Eye (tissue), 1 donor: ENCODE measurements around the gene KRTAP5-2.
"Not testable (repeated sequence)": the region's sequence is repeated elsewhere in the genome, so short reads cannot be mapped to it uniquely, and the experiment has no call there.

Experiments used
- DNase-seq: peaks from one replicate; pipeline ENCODE4 v3.0.0-alpha.2; 2015

The KRTAP5-2 gene

DNA sequence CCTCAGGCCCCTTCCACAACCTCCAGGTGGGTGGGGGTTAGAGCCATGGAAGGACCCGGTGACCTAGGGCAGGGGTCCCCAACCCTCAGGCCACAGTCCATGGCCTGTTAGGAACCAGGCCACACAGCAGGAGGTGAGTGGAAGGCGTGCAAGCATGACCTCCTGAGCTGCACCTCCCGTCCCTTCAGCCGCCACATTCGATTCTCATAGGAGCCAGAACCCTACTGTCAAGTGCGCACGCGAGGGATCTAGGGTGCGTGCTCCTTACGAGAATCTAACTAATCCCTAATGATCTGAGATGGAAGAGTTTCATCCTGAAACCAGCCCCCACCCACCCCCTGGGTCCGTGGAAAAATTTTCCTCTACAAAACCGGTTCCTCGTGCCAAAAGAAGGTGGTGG lies 27.4 kb upstream of the KRTAP5-2 start:
- DNase-seq: no peak

DNA sequence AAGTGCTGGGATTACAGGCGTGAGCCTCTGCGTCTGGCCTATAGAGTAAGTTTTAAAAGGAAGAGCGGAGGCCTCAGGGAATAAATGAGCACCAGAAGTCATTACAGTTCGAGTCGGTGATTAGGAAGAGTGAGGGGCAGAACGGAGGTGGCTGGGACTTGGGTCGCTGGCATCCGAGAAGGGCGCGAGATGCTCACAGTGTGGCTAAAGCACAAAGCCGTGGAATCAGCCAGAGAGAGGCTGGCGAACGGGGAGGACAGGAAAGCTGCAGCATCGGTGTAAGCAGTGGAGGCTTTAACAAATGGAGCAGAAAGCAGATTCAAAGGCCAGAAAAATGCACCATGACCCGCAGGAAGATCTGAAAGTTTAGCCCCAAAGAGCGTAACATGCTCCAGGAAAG lies 26.5 kb upstream of the KRTAP5-2 start:
- no peak for DNase-seq

DNA sequence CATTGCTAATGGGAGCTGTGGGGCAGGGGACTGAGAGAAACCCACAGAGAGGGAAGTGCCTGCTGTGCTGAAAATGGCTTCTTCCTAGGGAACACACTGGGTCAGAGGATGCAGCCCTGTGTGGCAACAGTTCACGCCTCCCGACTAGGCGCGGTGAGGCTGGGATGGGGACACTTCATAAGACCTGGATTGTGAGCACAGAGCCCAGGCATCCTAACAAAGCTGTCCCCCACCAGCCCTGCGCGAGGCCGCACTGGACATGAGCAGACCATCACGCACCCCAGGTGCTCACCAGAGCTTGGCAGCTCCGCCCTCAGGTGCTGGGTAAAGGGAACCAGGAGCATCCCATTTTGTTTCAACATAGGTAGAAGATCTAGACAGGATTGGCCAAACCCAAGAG lies 25.6 kb upstream of the KRTAP5-2 start:
- DNase-seq: no peak

DNA sequence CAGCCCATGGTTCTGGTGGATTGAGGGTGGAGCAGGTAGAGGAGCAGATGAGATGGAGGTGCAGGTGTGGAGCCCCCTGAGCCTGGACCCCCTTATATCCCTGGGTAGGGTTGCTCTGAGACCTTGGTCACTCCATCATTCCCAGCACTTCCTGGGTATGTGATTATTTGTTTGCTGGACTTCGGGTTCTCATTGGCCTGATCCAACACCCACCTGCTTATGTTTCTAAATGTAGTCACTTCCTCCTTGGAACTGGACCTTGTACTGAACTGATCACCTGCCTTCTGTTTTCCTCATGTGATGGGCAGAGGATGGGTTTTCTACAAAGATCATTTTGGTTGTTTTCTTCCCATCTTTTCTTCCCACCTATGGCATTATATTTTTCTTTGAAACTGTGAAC lies 24.0 kb upstream of the KRTAP5-2 start, which contains the start of gene KRTAP5-4:
TSS of gene KRTAP5-4 (minus strand) at position 53 of the 400 bp plus-strand sequence. CDS start at position 8, 45 bp downstream.
- DNase-seq: no peak

DNA sequence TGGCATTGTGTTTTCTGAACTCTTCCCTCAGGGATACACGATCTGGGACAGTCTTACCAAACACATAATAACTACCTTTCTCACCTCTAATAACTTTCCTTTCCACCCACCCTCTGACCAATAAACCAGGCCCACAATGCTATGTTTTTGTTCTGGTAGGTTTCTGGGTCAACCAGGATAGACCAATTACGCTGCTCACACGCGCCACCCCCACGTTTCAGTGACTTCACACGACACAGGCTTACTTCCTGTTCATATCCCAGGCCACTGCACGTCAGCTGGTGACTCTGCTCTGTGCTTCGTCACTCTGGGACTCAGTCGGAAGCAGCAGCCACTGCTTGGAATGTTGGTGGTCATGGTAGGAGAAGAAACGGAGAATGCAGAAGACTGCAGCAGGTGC lies 21.4 kb upstream of the KRTAP5-2 start:
- DNase-seq: no peak

DNA sequence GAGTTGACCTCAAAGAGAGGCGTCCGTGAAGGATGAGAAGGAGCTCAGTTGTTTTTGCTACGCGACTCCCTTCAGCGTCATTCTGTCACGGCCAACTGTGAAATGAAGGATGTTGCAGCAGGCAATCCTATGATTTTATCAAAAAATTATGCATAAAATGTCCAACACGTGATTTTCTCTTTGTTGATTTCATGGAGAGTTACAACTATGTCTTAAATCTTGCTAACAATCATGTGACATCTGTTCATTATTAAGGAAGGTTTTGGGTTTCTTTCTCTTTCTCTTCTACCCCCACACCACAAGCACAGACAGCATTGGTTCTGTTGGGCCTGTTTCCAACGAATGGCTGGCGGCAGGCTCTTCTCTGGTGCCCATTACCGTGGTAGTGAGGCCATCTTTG lies 20.1 kb upstream of the KRTAP5-2 start:
- peak; percentile 20 for DNase-seq

DNA sequence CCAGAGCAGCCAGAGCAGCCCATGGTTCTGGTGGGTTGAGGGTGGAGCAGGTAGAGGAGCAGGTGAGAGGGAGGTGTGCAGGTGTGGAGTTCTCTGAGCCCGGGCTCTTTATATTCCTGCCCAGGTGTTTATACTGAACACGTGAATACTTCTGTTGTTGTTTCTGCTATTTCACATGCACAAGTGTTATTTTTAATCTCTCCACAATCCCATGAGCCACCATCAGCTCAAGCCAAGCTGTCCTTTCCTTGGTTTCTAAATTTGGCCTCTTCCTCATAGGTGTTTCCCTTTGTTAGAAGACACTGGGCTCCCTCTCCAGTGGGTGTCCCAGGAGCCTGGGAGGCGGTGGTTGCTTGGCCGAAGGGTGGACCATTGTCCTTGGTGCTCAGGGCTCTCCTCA lies 10.3 kb upstream of the KRTAP5-2 start, which contains the start of gene KRTAP5-3:
TSS of gene KRTAP5-3 (minus strand) at position 101 of the 400 bp plus-strand sequence. CDS start at position 23, 78 bp downstream.
- no peak for DNase-seq

DNA sequence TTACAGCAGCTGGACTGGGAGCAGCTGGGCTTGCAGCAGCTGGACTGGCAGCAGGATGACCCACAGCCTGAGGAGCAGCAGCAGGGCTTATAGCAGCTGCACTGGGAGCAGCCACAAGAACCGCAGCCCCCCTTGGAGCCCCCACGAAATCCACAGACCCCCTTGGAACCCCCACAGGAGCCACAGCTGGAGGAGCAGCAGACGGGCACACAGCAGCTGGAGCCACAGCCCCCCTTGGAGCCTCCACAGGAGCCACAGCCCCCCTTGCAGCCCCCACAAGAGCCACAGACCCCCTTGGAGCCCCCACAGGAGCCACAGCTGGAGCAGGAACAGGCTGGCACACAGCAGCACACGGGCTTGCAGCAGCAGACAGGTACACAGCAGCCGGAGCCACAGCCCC lies 9.8 kb upstream of the KRTAP5-2 start:
- not testable (repeated sequence) for DNase-seq

DNA sequence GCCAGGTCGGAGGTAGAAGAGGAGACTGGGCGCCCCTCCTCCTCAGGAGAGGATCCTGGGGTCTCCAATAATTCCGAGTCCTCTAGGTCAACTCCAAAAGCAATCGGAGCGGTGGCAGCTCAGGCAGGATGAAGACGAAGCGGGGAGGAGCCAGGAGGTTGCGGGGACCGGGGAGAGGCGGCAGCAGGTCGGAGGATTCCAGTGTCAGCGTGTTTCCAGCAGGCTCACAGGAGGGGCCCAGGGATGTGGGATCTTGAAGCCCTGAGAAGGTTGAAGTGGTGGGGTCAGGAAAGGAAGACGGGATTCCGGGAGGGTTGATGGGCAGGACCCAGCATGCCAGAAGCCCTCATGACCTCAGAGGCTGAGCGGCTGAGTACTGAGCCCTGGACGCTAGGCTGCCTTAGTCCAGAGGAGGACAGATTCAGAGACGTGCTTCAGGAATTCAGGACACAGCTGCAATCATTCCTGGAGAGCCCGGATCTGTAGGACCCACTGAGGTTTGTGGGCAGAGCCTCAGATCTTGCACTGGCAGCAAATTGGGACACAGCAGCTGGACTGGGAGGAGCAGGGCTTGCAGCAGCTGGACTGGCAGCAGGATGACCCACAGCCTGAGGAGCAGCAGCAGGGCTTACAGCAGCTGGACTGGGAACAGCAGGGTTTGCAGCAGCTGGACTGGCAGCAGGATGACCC lies 9.2 kb upstream of the KRTAP5-2 start:
- peak; percentile 49 for DNase-seq

DNA sequence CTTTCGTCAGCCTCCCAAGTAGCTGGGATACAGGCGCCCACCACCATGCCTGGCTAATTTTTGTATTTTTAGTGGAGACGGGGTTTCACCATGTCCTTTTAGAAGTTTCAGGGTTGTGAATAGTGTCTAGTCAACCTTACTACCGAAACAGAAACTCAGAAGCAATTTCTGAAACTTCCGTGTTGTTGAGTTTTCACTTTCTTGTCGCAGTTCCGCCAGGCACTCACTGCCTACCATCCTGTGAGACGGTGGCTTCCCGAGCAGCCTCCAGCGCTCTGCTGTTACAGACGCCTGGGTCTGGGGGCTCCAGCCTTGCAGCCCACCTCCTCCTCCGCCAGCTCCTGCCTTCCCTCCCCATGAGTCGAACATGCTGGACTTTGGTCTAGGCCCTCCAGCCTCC lies 7.8 kb upstream of the KRTAP5-2 start:
- DNase-seq: not testable (repeated sequence)

DNA sequence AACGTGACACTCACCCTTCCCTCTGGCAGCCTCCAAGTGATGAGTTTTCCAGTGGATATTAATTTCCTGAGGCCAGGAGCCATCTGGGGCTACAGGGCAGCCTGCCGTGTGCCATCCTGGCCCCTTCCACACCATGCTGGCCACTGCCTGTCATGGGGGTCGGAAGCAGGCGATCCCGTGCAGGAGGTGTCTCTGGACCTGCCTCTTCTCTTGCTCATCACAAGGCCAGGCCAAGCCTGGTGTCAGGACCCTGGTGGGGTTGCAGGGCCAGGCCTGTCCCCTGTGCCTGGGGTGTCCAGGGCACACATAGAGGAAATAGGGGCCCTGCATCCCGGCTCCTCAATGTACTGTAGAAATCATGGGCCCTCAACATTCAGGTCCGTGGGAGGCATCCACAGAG lies 6.6 kb upstream of the KRTAP5-2 start:
- no peak for DNase-seq

DNA sequence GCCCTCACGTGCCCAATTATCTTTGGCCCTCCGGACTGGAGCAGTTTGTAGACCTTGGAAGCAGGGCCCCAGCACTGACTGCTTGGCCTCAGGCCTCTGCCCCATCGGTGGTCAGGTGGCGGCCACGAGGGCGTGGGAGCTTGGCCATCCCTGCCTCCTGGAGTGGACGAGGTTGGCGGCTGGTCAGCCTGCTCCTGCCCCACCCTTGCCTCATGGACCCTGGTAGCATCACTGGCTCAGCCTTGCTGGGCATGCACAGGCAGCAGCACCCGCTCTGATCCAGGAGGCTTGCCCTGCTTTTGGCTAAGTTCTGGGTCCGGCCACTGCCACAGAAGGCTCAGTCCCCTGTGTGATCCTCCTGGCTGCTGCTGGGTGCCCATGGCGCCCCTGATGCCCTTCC lies 6.1 kb upstream of the KRTAP5-2 start:
- DNase-seq: no peak

DNA sequence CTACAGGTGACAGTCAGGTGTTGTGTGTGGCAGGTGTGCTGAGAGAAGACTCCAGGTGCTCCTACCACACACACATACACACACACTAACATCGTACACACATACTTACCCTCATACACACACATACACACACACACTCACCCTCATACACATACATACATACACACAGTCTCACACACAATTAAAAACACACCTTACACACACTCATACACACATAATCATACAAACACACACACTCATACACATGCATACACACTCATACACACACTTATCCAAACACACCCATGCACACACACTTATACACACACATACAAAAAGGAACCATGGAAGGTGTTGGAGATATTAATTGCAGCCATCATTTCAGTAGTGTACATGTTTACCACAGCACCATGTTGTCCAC lies 5.5 kb upstream of the KRTAP5-2 start:
- no peak for DNase-seq

DNA sequence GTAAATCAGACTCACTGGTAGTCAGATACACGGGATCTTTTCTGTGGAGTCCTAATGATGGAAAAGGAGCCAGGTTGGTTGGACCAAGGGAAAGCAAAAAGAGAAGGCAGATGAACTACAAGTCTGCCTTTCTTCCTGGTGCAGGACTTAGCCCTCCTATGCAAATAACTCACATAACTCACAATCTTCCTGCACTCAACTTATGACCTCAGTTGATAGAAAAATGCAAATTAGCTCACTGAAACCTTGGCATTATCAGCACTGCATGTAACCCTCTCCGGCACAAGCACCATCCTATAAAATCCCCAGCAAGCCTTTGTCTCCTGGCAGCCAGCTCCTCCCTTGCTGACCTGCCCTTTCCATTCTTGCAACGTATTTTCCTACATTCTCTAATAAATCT lies 3.6 kb upstream of the KRTAP5-2 start:
- DNase-seq: not testable (repeated sequence)

DNA sequence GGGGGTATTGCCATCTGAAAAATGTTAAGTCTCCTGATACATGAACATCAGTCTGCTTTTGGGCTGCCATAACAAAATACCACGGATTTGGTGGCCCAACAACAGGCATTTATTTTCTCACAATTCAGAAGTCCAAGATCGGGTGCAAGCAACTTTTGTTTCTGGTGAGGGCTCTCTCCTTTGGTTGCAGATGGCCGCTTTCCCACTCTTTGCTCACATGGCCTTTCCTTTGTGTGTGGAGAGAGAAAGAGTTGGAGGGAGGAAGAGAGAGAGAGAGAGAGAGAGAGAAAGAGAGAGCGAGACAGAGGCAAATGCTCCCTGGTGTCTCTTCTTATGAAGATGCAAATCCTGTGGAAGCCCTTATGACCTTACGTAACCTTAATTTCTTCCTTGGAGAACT lies 2.5 kb upstream of the KRTAP5-2 start:
- no peak for DNase-seq

DNA sequence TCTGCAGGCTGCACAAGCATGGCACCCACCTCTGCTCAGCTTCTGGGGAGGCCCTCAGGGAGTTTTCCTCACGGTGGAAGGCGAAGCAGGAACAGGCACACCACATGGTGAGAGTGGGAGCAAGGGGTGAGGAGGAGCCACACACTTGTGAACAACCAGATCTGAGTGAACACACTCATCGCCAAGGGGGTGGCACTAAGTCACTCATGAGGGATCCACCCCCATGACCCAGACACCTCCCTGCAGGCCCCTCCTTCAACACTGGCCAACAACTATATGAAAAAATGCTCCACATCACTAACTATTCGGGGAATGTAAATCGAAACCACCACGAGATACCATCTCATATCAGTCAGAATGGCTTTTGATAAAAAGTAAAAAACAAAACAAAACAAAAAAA lies 722 bp upstream of the KRTAP5-2 start:
- no peak for DNase-seq

DNA sequence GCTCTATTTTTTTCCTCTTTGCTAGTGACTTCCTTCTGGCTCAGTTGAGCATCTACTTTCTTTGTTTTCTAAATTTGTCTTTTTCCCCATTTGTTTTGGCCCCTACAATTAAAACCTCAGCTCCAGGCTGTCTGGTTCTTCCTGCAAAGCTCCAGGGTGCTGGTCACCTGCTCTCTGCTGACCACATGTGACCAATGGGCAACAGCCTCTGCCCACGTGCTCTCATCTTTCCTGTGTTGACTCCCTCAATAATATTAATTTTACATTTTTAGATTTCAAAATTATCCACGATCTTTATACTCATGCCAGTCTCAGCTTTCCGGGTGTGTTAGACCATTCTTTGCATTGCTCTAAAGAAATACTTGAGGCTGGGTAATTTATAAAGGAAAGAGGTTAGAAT lies 312 bp upstream of the KRTAP5-2 start:
- DNase-seq: not testable (repeated sequence)

DNA sequence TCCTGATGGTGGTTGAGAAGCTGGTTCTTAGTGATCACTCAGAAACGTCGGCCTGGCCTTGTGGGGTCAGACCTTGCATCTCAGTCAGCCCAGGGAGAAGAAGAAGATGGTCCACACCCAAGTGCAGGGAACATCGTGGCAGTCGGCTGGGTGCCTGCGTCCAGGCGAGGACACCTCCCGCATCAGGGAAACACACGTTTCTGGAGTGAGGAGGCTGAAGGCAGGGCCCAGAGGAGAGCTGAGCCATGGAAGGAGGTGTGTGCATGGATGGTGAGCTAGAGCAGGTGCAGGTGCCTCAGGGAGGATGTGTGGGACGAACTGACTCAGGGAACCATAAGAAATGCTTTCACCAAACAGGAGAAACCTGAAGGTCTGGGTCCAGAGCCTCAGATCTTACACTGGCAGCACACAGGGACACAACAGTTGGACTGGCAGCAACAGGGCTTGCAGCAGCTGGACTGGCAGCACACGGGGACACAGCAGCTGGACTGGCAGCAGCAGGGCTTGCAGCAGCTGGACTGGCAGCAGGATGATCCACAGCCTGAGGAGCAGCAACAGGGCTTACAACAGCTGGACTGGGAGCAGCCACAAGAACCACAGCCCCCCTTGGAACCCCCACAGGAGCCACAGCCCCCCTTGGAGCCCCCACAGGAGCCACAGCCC lies 632 bp downstream of the KRTAP5-2 start:
- DNase-seq: no peak

DNA sequence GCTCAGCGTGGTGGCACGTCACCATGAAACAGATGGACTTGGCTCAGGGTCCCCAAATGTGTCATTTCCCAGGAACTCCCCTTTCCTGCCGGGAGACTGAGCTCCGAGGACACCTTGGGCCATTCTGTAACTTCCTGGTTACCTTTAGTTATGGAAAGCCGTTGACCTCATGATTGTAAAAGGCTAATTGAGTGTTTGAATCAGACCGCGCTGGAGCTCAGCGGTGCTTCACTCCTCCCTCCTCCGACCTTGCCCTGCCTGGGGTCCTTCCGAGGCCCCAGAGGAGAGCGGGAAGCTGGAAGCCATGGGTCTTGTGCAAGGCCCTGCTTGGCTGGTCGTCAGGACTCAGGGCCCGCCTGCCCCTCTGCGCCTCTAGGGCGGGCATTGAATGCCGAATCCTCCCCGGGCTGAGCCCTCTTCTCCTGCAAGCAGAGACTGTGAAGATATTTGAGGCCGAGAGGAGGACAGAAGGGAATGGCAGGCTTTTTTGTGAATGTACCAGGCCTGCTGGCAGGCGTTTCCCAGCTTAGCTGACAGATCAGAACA lies 1.4 kb downstream of the KRTAP5-2 start:
- DNase-seq: not testable (repeated sequence)

DNA sequence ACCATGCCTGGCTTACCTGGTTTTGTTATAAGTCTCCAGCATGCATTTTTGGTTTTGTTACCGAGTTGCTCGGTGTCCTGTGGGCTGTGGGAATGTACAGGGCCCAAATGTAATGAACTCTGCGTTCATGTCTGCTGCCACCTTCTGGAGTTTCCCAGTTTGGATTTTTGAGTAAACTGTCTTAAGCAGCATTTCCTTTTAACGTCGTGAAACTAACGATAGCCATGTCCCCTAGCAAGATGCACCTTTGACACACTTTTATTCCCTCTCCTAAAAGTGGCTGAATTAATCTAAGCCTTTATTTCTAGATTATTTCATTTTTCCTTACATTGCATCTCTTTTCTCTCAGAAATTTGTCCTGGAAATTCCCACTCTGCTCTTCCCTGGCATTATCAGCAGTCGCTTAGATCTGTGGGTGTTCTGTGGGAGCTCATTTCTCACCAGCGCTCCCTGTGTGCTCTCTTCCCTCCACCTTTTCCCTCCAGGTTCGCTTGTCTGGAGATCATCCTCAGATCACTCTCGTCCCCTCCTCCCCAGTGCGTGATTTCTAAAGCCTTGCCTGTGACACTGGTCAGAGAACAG lies 2.0 kb downstream of the KRTAP5-2 start:
- not testable (repeated sequence) for DNase-seq

DNA sequence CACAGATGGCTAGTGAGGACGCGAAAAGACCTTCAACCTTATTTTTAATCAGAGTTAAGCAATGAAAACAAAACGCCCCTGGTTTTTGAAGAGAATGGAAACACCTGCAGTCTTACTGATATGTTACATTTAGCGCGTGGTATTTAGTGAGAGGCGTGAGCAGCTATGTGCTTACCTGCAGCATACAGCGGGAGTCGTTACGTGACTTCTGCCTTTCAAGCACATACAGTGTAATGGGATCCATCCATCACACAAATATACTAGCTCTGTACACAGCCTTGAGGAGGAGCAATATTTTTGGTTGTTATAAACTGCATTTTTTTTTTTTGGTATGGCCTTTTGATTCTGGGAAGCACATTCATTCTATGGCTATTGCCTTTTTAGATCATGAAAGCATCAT lies 5.5 kb downstream of the KRTAP5-2 start:
- DNase-seq: no peak

DNA sequence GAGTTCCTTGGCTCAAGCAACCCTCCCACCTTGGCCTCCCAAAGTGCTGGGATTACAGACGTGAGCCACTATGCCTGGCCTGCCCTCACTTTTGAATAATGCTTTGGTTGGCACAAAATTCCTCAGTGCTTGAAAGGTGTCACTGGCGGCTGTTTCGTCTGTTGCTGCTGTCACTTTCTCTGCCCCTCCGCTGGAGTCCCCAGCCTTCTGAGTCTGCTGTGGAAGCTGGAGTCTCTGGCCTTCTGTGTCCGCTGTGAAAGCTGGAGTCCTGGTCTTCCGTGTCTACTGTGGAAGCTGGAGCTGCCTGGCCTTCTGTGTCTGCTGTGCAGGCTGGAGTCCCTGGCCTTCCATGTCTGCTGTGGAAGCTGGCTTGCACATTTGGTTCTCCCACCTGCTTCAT lies 8.1 kb downstream of the KRTAP5-2 start:
- no peak for DNase-seq

DNA sequence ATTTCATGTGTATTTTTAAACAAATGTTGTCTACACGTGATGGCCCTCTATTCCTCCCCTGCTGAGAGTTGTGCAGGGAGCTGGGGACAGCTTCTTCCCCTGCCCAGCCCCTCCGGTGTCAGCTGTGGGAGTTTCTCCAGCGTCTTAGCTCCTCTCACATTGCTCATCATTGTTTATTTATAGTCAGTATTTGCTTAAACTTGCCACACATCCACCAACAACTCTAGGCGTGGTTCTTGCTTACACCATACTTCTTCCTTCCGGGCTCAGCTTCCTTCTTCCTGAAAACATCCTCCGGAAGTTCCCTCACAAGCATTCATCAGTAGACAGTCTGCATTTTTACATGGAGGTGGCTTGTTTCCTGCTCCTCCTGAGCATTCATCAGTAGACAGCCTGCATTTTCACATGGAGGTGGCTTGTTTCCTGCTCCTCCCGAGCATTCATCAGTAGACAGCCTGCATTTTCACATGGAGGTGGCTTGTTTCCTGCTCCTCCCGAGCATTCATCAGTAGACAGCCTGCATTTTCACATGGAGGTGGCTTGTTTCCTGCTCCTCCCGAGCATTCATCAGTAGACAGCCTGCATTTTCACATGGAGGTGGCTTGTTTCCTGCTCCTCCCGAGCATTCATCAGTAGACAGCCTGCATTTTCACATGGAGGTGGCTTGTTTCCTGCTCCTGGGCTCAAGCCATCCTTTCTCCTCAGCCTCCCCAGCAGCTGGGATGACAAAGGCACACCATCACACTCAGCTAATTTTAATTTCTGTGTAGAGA lies 8.7 kb downstream of the KRTAP5-2 start:
- not testable (repeated sequence) for DNase-seq
